CD4-positive, alpha-beta T cell (primary cell): ENCODE data around the gene TOE1. TPM values are rescaled to one million over a fixed set of nuclear protein-coding genes. Genes with fewer than 3 reads are reported as not detected.

Experiments
- ATAC-seq: fragments of 200-7000 bp; cut with Tn5 transposase; one replicate; pipeline ENCODE4 v1.10.0; 2022; ENCODE audit warnings: mild to moderate bottlenecking; ENCODE audit not compliant: poor library complexity
- CTCF ChIA-PET: fragments of 350-600 bp; sonication (Branson Sonifier 250); formaldehyde crosslinking; loops from one replicate; lab custom pipeline; 2021; ENCODE audit warnings: antibody characterized with exemption, inconsistent platforms; lab: Charles Lee
- POLR2A ChIA-PET: fragments of 350-600 bp; sonication (Branson Sonifier 250); formaldehyde crosslinking; loops from one replicate; lab custom pipeline; 2021; ENCODE audit warnings: antibody characterized with exemption, inconsistent platforms; lab: Charles Lee
- DNase-seq, 14 experiments: peaks; one replicate each; pipeline ENCODE4 v3.0.0-alpha.2; 2013 to 2020; ENCODE audit warnings: mixed read lengths in 2 of 14
- H3K27ac ChIP-seq, 2 donors: one replicate each; pipeline versions ENCODE4 v1.5.1 to v1.7.0; 2013; ENCODE audit warnings: low read length in 2 of 2, low read depth in 1 of 2, mild to moderate bottlenecking in 1 of 2
- H3K27me3 ChIP-seq, 2 experiments: 1 replicate in 1 of 2; 2 replicates in 1 of 2; pipeline versions ENCODE4 v1.6.1 to v1.7.0; 2013; ENCODE audit warnings: low read length in 2 of 2, control low read depth in 1 of 2, mild to moderate bottlenecking in 1 of 2, moderate library complexity in 1 of 2; ENCODE audit not compliant: insufficient read depth in 2 of 2, control insufficient read depth in 1 of 2
- H3K36me3 ChIP-seq: one replicate; pipeline ENCODE4 v1.6.1; 2013; ENCODE audit warnings: low read length, control low read depth; ENCODE audit not compliant: insufficient read depth
- H3K4me1 ChIP-seq: one replicate; pipeline ENCODE4 v1.6.1; 2013; ENCODE audit warnings: low read length, control low read depth; ENCODE audit not compliant: insufficient read depth
- H3K4me3 ChIP-seq: one replicate; pipeline ENCODE4 v1.5.1; 2013; ENCODE audit warnings: mild to moderate bottlenecking, low read length, moderate library complexity
- H3K9me3 ChIP-seq, 2 experiments: 1 replicate in 1 of 2; 2 replicates in 1 of 2; pipeline versions ENCODE4 v1.6.1 to v1.7.0; 2013; ENCODE audit warnings: low read length in 2 of 2, mild to moderate bottlenecking in 2 of 2, control low read depth in 1 of 2, moderate library complexity in 1 of 2; ENCODE audit not compliant: control insufficient read depth in 1 of 2, insufficient read depth in 1 of 2
- H3K27ac Mint-ChIP-seq: one replicate; pipeline ENCODE4 v1.8.0; 2020; ENCODE audit warnings: mixed read lengths
- H3K27me3 Mint-ChIP-seq: one replicate; pipeline ENCODE4 v1.8.0; 2021; ENCODE audit warnings: mixed read lengths
- H3K36me3 Mint-ChIP-seq: one replicate; pipeline ENCODE4 v1.8.0; 2021; ENCODE audit warnings: low read depth, mixed read lengths
- H3K4me1 Mint-ChIP-seq: one replicate; pipeline ENCODE4 v1.8.0; 2021; ENCODE audit warnings: low read depth, mixed read lengths
- H3K4me3 Mint-ChIP-seq: one replicate; pipeline ENCODE4 v1.8.0; 2020; ENCODE audit warnings: mild to moderate bottlenecking, mixed read lengths
- H3K9me3 Mint-ChIP-seq: one replicate; pipeline ENCODE4 v1.8.0; 2020; ENCODE audit warnings: mixed read lengths
- intact Hi-C, 2 experiments: fragments of 100-400 bp; cut with DNase I in 1 of 2; cut with micrococcal nuclease in 1 of 2; formaldehyde crosslinking; loops; one replicate each; pipeline versions ENCODE4 v1.15.1 to v1.9.0; 2023 to 2025; cut with DNase I, micrococcal nuclease
- total RNA-seq, 174 experiments: library from RNA in 2 of 174; stranded (reverse) in 2 of 174; gene quantifications; one replicate each; pipeline ENCODE4 v1.2.3 and lab custom pipeline; 2021 to 2026
- TF ChIP-seq, protein P1 (sequence below): fragments of 200-600 bp; IDR thresholded peaks from one replicate; pipeline ENCODE4 v1.8.0; 2022; ENCODE audit warnings: antibody characterized with exemption, mild to moderate bottlenecking

The TOE1 gene
- total RNA-seq, 2 experiments from 2014 or later, result 44.5 to 46.2 TPM

DNA sequence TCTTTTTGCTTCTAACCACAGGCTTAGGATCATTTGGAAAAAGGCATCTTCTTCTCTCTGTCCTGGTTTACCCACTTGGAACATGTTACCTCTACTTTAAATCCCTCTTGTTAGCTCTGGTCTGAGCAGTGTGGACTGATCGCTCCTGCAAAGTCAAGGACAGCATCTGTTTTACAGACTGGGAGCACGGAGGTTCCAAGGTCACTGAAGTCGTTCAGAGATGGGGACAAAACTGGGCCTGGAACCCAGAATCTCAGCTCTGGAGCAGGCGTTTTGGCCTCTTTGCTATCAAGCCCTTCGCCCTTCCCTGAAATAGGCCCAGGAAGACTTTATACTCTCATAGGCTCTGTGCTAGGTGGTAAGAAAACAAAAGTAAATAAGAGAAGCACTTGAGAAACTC lies 11.5 kb downstream of the TOE1 start:
- intact Hi-C loops, result no loop called here
- Histone ChIP-seq H3K27me3 (no peaks in the 10 kb centered on the region), H3K9me3 (no peaks in the 10 kb centered on the region), H3K27ac (no peak overlapping the region), H3K4me1 (no peaks in the 10 kb centered on the region), H3K4me3 (no peak overlapping the region), H3K36me3 (peaks cover 3% of the 10 kb centered on the region)
- ATAC-seq (no peak), DNase-seq (no peak)
- no peak overlapping the region for H3K27ac Mint-ChIP-seq
- no peaks in the 10 kb centered on the region for H3K27me3 Mint-ChIP-seq
- H3K4me3 Mint-ChIP-seq, result no peak overlapping the region
- peaks cover 4% of the 10 kb centered on the region for H3K36me3 Mint-ChIP-seq
- ChIA-PET CTCF (no interaction called here), POLR2A (interaction anchor here (4.8 kb wide), 1 partner anchor 12 kb away, joined by 28 read pairs; the partner anchor contains the start of genes MUTYH and TOE1)
- TF ChIP-seq, protein P1, sequence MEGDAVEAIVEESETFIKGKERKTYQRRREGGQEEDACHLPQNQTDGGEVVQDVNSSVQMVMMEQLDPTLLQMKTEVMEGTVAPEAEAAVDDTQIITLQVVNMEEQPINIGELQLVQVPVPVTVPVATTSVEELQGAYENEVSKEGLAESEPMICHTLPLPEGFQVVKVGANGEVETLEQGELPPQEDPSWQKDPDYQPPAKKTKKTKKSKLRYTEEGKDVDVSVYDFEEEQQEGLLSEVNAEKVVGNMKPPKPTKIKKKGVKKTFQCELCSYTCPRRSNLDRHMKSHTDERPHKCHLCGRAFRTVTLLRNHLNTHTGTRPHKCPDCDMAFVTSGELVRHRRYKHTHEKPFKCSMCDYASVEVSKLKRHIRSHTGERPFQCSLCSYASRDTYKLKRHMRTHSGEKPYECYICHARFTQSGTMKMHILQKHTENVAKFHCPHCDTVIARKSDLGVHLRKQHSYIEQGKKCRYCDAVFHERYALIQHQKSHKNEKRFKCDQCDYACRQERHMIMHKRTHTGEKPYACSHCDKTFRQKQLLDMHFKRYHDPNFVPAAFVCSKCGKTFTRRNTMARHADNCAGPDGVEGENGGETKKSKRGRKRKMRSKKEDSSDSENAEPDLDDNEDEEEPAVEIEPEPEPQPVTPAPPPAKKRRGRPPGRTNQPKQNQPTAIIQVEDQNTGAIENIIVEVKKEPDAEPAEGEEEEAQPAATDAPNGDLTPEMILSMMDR, result no peak
- H3K4me1 Mint-ChIP-seq, result no peaks in the 10 kb centered on the region
- H3K9me3 Mint-ChIP-seq, result no peaks in the 10 kb centered on the region

DNA sequence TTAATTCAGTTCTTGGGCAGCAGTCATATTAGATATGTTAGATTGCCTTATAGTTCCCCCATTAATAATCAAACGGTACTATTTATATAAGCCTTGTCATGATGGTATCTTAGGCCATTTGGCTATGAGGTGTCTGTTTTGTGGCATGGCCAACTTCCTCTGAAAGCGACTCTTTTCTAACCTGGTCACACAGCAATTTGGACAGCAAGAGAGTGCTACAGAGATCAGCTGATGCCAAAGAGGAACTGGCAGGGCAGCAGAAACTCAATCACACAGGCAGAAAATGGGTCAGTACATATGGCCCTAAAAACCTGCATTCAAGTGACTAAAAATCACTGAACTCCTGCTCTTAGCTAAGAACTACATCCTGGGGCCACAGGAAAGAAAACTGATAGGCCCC lies 13.7 kb downstream of the TOE1 start:
- Histone ChIP-seq H3K4me3 (no peak overlapping the region), H3K27me3 (no peaks in the 10 kb centered on the region), H3K36me3 (no peaks in the 10 kb centered on the region), H3K9me3 (no peaks in the 10 kb centered on the region), H3K27ac (no peak overlapping the region), H3K4me1 (no peaks in the 10 kb centered on the region)
- no peaks in the 10 kb centered on the region for H3K36me3 Mint-ChIP-seq
- no peak for DNase-seq
- H3K9me3 Mint-ChIP-seq, result no peaks in the 10 kb centered on the region
- intact Hi-C loops, result no loop called here
- ATAC-seq, result no peak
- CTCF ChIA-PET, result no interaction called here
- POLR2A ChIA-PET, result interaction anchor here (2.0 kb wide), 1 partner anchor 13 kb away, joined by 5 read pairs; the partner anchor contains the start of gene MUTYH
- TF ChIP-seq, protein P1, result no peak
- H3K27me3 Mint-ChIP-seq, result no peaks in the 10 kb centered on the region
- H3K27ac Mint-ChIP-seq, result no peak overlapping the region
- H3K4me3 Mint-ChIP-seq, result no peak overlapping the region
- H3K4me1 Mint-ChIP-seq, result no peaks in the 10 kb centered on the region

DNA sequence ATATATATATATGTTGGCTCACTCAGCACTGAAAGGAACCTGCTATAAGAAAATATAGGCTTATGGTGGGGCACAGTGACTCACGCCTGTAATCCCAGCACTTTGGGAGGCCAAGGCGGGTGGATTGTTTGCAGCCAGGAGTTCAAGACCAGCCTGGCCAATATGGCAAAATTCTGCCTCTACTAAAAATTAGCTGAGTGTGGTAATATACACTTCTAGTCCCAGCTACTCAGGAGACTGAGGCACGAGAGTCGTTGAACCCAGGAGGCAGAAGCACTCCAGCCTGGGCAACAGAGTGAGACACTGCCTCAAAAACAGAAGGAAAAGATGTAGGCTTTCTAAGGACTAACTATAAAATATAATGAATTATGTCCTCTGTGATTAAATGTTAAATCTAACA lies 14.9 kb downstream of the TOE1 start:
- H3K9me3 Mint-ChIP-seq, result no peaks in the 10 kb centered on the region
- H3K27me3 Mint-ChIP-seq, result no peaks in the 10 kb centered on the region
- no peaks in the 10 kb centered on the region for H3K36me3 Mint-ChIP-seq
- H3K27me3 ChIP-seq, result no peaks in the 10 kb centered on the region
- H3K4me3 Mint-ChIP-seq, result no peak overlapping the region
- ATAC-seq (no peak), DNase-seq (no peak)
- ChIA-PET CTCF (no interaction called here), POLR2A (no interaction called here)
- H3K27ac ChIP-seq, result no peak overlapping the region
- peaks cover under 1% of the 10 kb centered on the region for H3K4me1 Mint-ChIP-seq
- no peak overlapping the region for H3K4me3 ChIP-seq
- no peak overlapping the region for H3K27ac Mint-ChIP-seq
- H3K9me3 ChIP-seq, result no peaks in the 10 kb centered on the region
- H3K4me1 ChIP-seq, result no peaks in the 10 kb centered on the region
- intact Hi-C loops, result no loop called here
- TF ChIP-seq, protein P1, result no peak
- H3K36me3 ChIP-seq, result no peaks in the 10 kb centered on the region
